Measurements from ENCODE around the gene DSCAML1. TPM values are rescaled to one million over a fixed set of nuclear protein-coding genes. Genes with fewer than 3 reads are reported as not detected.
A peak's percentile ranks its signal among the peaks of the same experiment; 100 is the strongest.

Gene DSCAML1
- total RNA-seq, 4 donors from 2014 or later: 2.9 to 5.8 (median 3.3) TPM

- intact Hi-C loops (cut with DNase I; ENCODE audit: low total_unique reads) (loop anchor here (5.0 kb wide), 1 partner anchor 61 kb away; no protein-coding TSS in a partner anchor), in situ Hi-C loops (cut with MboI; ENCODE audit: low pct_ligation_motif_present in 1 of 4, low pct_unique_long_range_greater_than_20kb in 1 of 4, low sequenced_read_pairs in 3 of 4) (loop anchor here (5.0 to 10.0 kb wide), 4 partner anchors 101 to 213 kb away; no protein-coding TSS in a partner anchor)
- Histone ChIP-seq H3K4me1 (peaks cover 0 to 12% (median 0%) of the 10 kb centered on the region in 4 donors), H3K27me3 (no peaks in the 10 kb centered on the region), H3K4me3 (no peak overlapping the region), H3K36me3 (no peaks in the 10 kb centered on the region), H3K27ac (peak overlapping the region in 1 of 4 donors; percentile 20), H3K9me3 (no peaks in the 10 kb centered on the region)
- no peak for DNase-seq
- TF ChIP-seq CTCF (IDR thresholded peaks at IDR 0.05) (no peak), POLR2AphosphoS5 (IDR thresholded peaks at IDR 0.05) (no peak), POLR2A (IDR thresholded peaks at IDR 0.05) (no peak), EP300 (IDR thresholded peaks at IDR 0.05; ENCODE audit: low read depth) (no peak)
- WGBS, 2 donors (ENCODE audit: low coverage in 1 of 2): 80% methylated on average over 5 to 7 of the region's 7 CpGs
Observed at GRCh38 chr11:117841551-117842031, 44.6 kb upstream of the DSCAML1 start.

- Histone ChIP-seq H3K4me1 (peaks cover 0 to 12% (median 0%) of the 10 kb centered on the region in 4 donors), H3K9me3 (no peaks in the 10 kb centered on the region), H3K27me3 (no peaks in the 10 kb centered on the region), H3K36me3 (no peaks in the 10 kb centered on the region), H3K4me3 (no peak overlapping the region), H3K27ac (no peak overlapping the region)
- peak; percentile 4 for DNase-seq
- 77 to 80% methylated on average over 1 to 11 of the region's 11 CpGs for WGBS, 2 donors (ENCODE audit: low coverage in 1 of 2)
- TF ChIP-seq POLR2A (IDR thresholded peaks at IDR 0.05): no peak
- no peak for TF ChIP-seq POLR2AphosphoS5 (IDR thresholded peaks at IDR 0.05)
- TF ChIP-seq EP300 (IDR thresholded peaks at IDR 0.05; ENCODE audit: low read depth): no peak
- no peak for TF ChIP-seq CTCF (IDR thresholded peaks at IDR 0.05)
- intact Hi-C loops (cut with DNase I; ENCODE audit: low total_unique reads): loop anchor here (5.0 kb wide), 1 partner anchor 61 kb away; no protein-coding TSS in a partner anchor
- in situ Hi-C loops (cut with MboI; ENCODE audit: low pct_ligation_motif_present in 1 of 4, low pct_unique_long_range_greater_than_20kb in 1 of 4, low sequenced_read_pairs in 3 of 4): loop anchor here (5.0 to 10.0 kb wide), 4 partner anchors 101 to 214 kb away; no protein-coding TSS in a partner anchor
Observed at GRCh38 chr11:117840881-117841550, 44.0 kb upstream of the DSCAML1 start.

GRCh38 chr11:117839936-117840813, 43.2 kb upstream of the DSCAML1 start:
- peaks cover 0 to 12% (median 0%) of the 10 kb centered on the region in 4 donors for H3K4me1 ChIP-seq
- WGBS, 2 donors (ENCODE audit: low coverage in 1 of 2): 86% methylated on average over 10 of the region's 10 CpGs; no CpG with 5 or more reads in 1 of the 2 donors
- in situ Hi-C loops (cut with MboI; ENCODE audit: low pct_ligation_motif_present in 1 of 4, low pct_unique_long_range_greater_than_20kb in 1 of 4, low sequenced_read_pairs in 3 of 4): loop anchor here (5.0 to 10.0 kb wide), 4 partner anchors 102 to 215 kb away; no protein-coding TSS in a partner anchor
- H3K9me3 ChIP-seq: no peaks in the 10 kb centered on the region
- no peaks in the 10 kb centered on the region for H3K27me3 ChIP-seq
- H3K36me3 ChIP-seq: no peaks in the 10 kb centered on the region
- intact Hi-C loops (cut with DNase I; ENCODE audit: low total_unique reads): loop anchor here (5.0 kb wide), 1 partner anchor 62 kb away; no protein-coding TSS in a partner anchor
- no peak for TF ChIP-seq EP300 (IDR thresholded peaks at IDR 0.05; ENCODE audit: low read depth)
- no peak for TF ChIP-seq POLR2A (IDR thresholded peaks at IDR 0.05)
- no peak for TF ChIP-seq POLR2AphosphoS5 (IDR thresholded peaks at IDR 0.05)
- TF ChIP-seq CTCF (IDR thresholded peaks at IDR 0.05): no peak
- H3K4me3 ChIP-seq: no peak overlapping the region
- DNase-seq: peak; percentile 0
- H3K27ac ChIP-seq: no peak overlapping the region
